Prostate gland (tissue), 2 donors: ENCODE data around the gene SSBP3.

Source experiments
- POLR2A ChIP-seq: fragments of 450-650 bp; IDR thresholded peaks from one replicate; pipeline ENCODE4 v1.6.1; 2016; ENCODE audit warnings: antibody characterized with exemption, mild to moderate bottlenecking
- POLR2AphosphoS5 ChIP-seq: sonication (generic); formaldehyde crosslinking; IDR thresholded peaks from one replicate; pipeline ENCODE4 v1.6.1; 2017; ENCODE audit warnings: antibody characterized with exemption
- TF ChIP-seq, protein P1 (sequence below), 4 experiments: fragments of 200-600 bp in 2 of 4; fragments of 450-650 bp in 2 of 4; sonication (generic) in 2 of 4; IDR thresholded peaks; 1 replicate in 3 of 4; 2 replicates in 1 of 4; pipeline ENCODE4 v1.5.1; 2016 to 2019; ENCODE audit warnings: antibody characterized with exemption in 4 of 4, mild to moderate bottlenecking in 2 of 4, moderate library complexity in 2 of 4

DNA sequence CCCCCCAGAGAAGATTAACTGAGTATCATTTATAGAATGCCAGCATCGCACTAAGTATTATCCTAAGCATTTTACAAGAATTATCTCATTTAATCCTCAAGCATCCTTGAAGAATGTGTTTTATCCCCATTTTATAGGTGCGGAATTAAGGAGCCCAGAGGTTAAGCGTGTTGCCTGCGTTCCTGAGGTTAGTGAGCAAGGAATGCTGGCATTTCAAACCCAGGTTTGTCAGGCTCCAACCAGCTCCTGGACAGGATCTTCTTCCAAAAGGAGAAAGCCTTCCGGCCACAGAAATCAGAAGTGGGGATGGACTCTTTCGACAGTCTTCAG lies 82.3 kb downstream of the SSBP3 start:
- TF ChIP-seq POLR2AphosphoS5 (no peak), POLR2A (no peak)
- TF ChIP-seq, protein P1, sequence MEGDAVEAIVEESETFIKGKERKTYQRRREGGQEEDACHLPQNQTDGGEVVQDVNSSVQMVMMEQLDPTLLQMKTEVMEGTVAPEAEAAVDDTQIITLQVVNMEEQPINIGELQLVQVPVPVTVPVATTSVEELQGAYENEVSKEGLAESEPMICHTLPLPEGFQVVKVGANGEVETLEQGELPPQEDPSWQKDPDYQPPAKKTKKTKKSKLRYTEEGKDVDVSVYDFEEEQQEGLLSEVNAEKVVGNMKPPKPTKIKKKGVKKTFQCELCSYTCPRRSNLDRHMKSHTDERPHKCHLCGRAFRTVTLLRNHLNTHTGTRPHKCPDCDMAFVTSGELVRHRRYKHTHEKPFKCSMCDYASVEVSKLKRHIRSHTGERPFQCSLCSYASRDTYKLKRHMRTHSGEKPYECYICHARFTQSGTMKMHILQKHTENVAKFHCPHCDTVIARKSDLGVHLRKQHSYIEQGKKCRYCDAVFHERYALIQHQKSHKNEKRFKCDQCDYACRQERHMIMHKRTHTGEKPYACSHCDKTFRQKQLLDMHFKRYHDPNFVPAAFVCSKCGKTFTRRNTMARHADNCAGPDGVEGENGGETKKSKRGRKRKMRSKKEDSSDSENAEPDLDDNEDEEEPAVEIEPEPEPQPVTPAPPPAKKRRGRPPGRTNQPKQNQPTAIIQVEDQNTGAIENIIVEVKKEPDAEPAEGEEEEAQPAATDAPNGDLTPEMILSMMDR (IDR thresholded peaks at IDR 0.05) = no peak
